KMS-11 (cell line): ENCODE measurements around the gene ZNF501.

Experiments
- H2AFZ ChIP-seq: fragments of 200-600 bp; sonication (generic); 2 replicates; pipeline ENCODE4 v1.6.1; 2016; ENCODE audit warnings: antibody characterized with exemption, mixed run types, low read depth
- H3K27ac ChIP-seq: fragments of 200-600 bp; sonication (generic); 2 replicates; pipeline ENCODE4 v1.6.1; 2016; ENCODE audit warnings: mild to moderate bottlenecking, mixed run types
- H3K27me3 ChIP-seq: fragments of 200-600 bp; sonication (generic); 2 replicates; pipeline ENCODE4 v1.6.1; 2017; ENCODE audit warnings: mild to moderate bottlenecking, low read depth, mixed run types, moderate library complexity; ENCODE audit not compliant: insufficient read depth
- H3K36me3 ChIP-seq: fragments of 200-600 bp; sonication (generic); 2 replicates; pipeline ENCODE4 v1.6.1; 2017; ENCODE audit warnings: mild to moderate bottlenecking, mixed run types; ENCODE audit not compliant: insufficient read depth
- H3K4me1 ChIP-seq: fragments of 200-600 bp; sonication (generic); 2 replicates; pipeline ENCODE4 v1.6.1; 2016; ENCODE audit warnings: mild to moderate bottlenecking, low read depth, mixed run types; ENCODE audit not compliant: poor library complexity, severe bottlenecking
- H3K4me2 ChIP-seq: fragments of 200-600 bp; sonication (generic); 2 replicates; pipeline ENCODE4 v1.7.0; 2016; ENCODE audit warnings: mild to moderate bottlenecking, mixed run types
- H3K4me3 ChIP-seq: fragments of 200-600 bp; sonication (generic); IDR thresholded peaks from 2 replicates; pipeline ENCODE4 v1.6.1; 2017; ENCODE audit warnings: low read depth, low read length, mixed read lengths; ENCODE audit not compliant: insufficient read depth
- H3K79me2 ChIP-seq: fragments of 200-600 bp; sonication (generic); 2 replicates; pipeline ENCODE4 v1.6.1; 2016; ENCODE audit warnings: low read depth, mixed run types; ENCODE audit not compliant: insufficient read depth
- H3K9ac ChIP-seq: fragments of 200-600 bp; sonication (generic); 2 replicates; pipeline ENCODE4 v1.6.1; 2016; ENCODE audit warnings: mild to moderate bottlenecking, mixed run types
- H4K20me1 ChIP-seq: fragments of 200-600 bp; sonication (generic); 2 replicates; pipeline ENCODE4 v1.6.1; 2016; ENCODE audit warnings: mild to moderate bottlenecking, mixed run types; ENCODE audit not compliant: insufficient read depth
- CTCF ChIP-seq: fragments of 200-600 bp; sonication (generic); conservative IDR thresholded peaks from 2 replicates; pipeline ENCODE4 v1.6.1; 2017; ENCODE audit warnings: low read depth, mild to moderate bottlenecking, antibody characterized with exemption, low read length, moderate library complexity, mixed read lengths

ZNF501 gene

DNA sequence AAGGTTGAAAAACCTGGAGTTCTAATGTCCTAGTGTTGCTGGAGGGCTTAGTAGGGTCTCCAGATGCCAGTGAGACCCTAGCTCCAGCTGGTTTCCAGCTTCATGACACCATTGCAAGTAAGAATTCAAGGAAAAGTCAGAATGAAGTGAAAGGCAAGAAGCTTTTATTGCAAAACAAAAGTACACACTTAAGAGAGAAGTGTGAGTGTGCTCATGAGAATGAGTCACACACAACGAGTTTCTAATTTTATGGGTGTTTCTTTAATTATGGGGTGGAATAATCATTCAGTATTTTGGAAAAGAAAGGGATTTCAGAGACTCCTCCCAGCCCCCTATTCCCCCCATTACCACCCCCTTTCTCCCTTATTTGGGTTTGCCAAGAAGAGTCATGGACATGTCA, 41.5 kb upstream of the ZNF501 start:
- Histone ChIP-seq H3K27ac (no peak overlapping the region), H3K36me3 (no peaks in the 10 kb centered on the region), H3K4me1 (no peaks in the 10 kb centered on the region), H3K4me3 (no peak overlapping the region), H3K9ac (no peak overlapping the region), H3K4me2 (no peak overlapping the region), H4K20me1 (no peaks in the 10 kb centered on the region), H3K27me3 (no peaks in the 10 kb centered on the region), H2AFZ (no peak overlapping the region), H3K79me2 (no peaks in the 10 kb centered on the region)
- no peak for TF ChIP-seq CTCF

DNA sequence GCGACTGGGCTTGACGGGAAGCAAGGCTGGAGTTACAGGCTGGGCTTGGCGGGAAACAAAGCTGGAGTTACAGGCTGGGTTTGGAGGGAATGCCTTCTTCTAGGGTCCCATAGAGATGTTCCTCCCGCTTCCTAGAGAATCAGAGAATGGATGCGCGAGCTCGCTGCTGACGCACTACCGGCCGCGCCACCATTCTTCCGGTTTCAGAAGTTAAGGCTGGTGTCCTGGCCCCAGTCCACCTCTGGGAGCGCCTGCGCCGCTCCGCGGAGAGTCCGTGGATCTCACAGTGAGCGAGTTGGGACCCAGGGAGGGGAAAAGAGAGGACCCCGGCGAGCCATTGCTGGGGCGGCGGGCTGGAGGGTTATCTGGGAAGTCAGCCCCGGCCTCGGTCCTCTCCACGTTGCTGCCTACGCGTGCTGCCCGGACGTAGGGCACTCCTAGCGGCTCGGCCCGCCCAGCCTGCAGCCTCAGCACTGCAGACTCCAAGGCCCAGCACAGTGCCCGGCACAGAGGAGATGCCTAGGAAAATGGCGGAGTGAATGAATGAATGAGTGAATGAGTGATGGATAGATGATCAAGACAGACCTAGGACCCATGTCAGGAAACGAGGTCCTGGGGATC, 16.9 kb upstream of the ZNF501 start, which contains the start of gene ZNF502:
TSS of gene ZNF502 (plus strand) at position 206 of the 621 bp plus-strand sequence. CDS start 7,602 bp downstream, outside the sequence.
- Histone ChIP-seq H3K9ac (no peak within 1 kb of the TSS), H3K79me2 (no peaks in the 10 kb centered on the region), H3K4me3 (no peak within 1 kb of the TSS), H3K27ac (no peak within 1 kb of the TSS), H3K4me2 (no peak within 1 kb of the TSS), H2AFZ (no peak within 1 kb of the TSS), H3K4me1 (no peaks in the 10 kb centered on the region), H4K20me1 (no peaks in the 10 kb centered on the region), H3K27me3 (no peaks in the 10 kb centered on the region), H3K36me3 (no peaks in the 10 kb centered on the region)
- no peak for TF ChIP-seq CTCF

GRCh38 chr3:44721231-44722102, 8.0 kb upstream of the ZNF501 start:
- Histone ChIP-seq H3K4me2 (no peak overlapping the region), H2AFZ (no peak overlapping the region), H3K9ac (no peak overlapping the region), H3K79me2 (no peaks in the 10 kb centered on the region), H3K27ac (no peak overlapping the region), H3K36me3 (no peaks in the 10 kb centered on the region), H4K20me1 (no peaks in the 10 kb centered on the region), H3K4me3 (no peak overlapping the region), H3K27me3 (no peaks in the 10 kb centered on the region), H3K4me1 (no peaks in the 10 kb centered on the region)
- no peak for TF ChIP-seq CTCF

- Histone ChIP-seq H3K4me1 (no peaks in the 10 kb centered on the region), H3K4me2 (no peak overlapping the region), H3K9ac (no peak overlapping the region), H3K79me2 (no peaks in the 10 kb centered on the region), H3K36me3 (no peaks in the 10 kb centered on the region), H3K27ac (no peak overlapping the region), H4K20me1 (no peaks in the 10 kb centered on the region), H3K27me3 (no peaks in the 10 kb centered on the region), H3K4me3 (no peak overlapping the region), H2AFZ (no peak overlapping the region)
- no peak for TF ChIP-seq CTCF
These were observed 7.4 kb upstream of the ZNF501 start for GRCh38 chr3:44722103-44722401.
